ENCODE measurements around the gene TNNT1. TPM values are rescaled to one million over a fixed set of nuclear protein-coding genes. Genes with fewer than 3 reads are reported as not detected.

Gene TNNT1
- total RNA-seq, 4 donors from 2014 or later: 2.5 to 9.3 TPM; not detected in 2

DNA sequence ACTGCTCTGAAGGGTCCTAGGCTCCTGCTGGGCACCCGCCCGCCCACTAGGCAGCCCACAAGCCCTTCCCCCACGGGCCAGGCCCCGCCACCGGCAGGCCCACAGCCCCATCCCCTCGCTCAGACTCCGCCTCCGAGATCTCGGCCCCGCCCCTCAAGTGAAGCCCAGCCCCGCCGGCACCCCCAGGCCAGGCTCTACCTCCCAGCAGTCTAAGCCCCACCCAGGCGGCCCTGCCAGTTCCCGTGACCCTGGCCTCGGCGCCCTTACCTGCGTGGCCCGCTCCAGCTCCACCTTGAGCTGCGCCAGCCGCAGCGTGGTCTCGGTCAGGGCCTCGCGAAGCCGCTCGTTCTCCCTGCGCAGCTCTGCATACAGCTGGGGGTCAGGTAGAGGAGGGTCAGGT is 57.1 kb downstream of the TNNT1 start:
- Histone ChIP-seq H3K27ac (no peak overlapping the region), H3K9me3 (no peaks in the 10 kb centered on the region), H3K36me3 (no peaks in the 10 kb centered on the region), H3K4me1 (peaks cover 0 to 9% of the 10 kb centered on the region in 2 donors), H3K27me3 (no peaks in the 10 kb centered on the region), H3K4me3 (no peak overlapping the region)
- TF ChIP-seq, protein P1, sequence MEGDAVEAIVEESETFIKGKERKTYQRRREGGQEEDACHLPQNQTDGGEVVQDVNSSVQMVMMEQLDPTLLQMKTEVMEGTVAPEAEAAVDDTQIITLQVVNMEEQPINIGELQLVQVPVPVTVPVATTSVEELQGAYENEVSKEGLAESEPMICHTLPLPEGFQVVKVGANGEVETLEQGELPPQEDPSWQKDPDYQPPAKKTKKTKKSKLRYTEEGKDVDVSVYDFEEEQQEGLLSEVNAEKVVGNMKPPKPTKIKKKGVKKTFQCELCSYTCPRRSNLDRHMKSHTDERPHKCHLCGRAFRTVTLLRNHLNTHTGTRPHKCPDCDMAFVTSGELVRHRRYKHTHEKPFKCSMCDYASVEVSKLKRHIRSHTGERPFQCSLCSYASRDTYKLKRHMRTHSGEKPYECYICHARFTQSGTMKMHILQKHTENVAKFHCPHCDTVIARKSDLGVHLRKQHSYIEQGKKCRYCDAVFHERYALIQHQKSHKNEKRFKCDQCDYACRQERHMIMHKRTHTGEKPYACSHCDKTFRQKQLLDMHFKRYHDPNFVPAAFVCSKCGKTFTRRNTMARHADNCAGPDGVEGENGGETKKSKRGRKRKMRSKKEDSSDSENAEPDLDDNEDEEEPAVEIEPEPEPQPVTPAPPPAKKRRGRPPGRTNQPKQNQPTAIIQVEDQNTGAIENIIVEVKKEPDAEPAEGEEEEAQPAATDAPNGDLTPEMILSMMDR (IDR thresholded peaks at IDR 0.05): no peak
- no peak for TF ChIP-seq POLR2A (IDR thresholded peaks at IDR 0.05)
- intact Hi-C loops (cut with DNase I; ENCODE audit: low total_unique reads): no loop called here
- DNase-seq: no peak

DNA sequence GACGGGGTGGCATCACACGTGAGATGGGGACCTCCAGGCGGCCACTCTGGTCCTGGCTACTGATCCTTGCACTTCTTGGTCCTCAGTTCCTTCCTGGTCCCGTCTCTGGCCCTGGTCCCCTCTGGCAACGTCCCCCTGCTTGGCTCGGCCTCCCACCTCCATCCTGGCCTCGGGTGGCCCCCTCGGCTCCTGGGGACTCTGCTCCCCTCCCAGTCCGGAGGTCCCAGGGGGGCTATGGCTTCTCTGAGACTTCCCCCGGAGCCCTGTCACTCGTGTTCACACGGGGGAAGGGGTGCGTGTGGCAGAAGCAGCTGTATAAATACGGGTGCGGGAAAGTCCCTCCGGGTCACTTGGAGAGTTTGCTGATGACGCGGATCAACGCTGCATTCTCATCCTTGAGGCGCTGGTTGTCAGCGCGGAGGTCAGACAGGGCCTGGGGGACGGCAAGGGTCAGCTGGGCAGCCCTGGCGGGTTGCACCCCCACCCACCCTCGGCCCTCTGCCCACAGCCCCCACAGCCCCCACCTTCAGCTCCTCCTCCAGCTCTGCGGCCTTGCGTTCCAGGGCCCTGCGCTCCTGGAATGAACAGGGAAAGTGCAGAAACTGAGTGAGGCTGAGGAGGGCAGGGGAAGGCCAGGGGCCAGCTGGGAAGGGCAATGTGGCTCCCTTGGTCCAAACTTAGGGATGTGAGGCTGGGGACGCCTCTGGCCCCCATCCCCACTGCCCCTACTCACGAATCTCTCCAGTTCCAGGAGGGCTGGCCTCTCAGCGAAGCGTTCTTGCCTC is 57.7 kb downstream of the TNNT1 start:
- Histone ChIP-seq H3K27ac (no peak overlapping the region), H3K9me3 (no peaks in the 10 kb centered on the region), H3K27me3 (no peaks in the 10 kb centered on the region), H3K4me1 (peaks cover 0 to 9% of the 10 kb centered on the region in 2 donors), H3K36me3 (no peaks in the 10 kb centered on the region), H3K4me3 (no peak overlapping the region)
- TF ChIP-seq, protein P1 (IDR thresholded peaks at IDR 0.05): no peak
- TF ChIP-seq POLR2A (IDR thresholded peaks at IDR 0.05): no peak
- no peak for DNase-seq
- intact Hi-C loops (cut with DNase I; ENCODE audit: low total_unique reads): no loop called here

DNA sequence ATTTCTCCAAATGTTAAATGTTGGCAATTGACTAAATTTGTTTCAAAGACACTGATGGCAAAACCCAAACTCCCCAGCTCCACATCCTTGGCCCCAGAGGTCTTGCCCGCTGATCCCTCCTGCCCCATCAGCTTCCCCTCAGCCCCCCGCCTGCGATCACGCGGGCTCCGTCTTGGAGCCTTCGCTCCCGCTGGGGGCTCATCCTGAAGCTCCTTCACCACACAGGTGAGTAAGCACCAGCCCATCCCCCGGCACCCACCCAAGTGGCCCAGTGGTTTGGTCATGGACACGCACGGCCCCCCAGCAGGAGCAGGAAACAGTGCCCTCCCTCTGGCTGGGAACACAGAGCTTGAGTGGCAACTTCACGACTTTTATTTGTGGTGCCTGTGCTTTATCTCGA is 58.4 kb downstream of the TNNT1 start:
- no peak for TF ChIP-seq POLR2A (IDR thresholded peaks at IDR 0.05)
- TF ChIP-seq, protein P1 (IDR thresholded peaks at IDR 0.05): no peak
- H3K4me1 ChIP-seq: peaks cover 0 to 9% of the 10 kb centered on the region in 2 donors
- H3K9me3 ChIP-seq: no peaks in the 10 kb centered on the region
- H3K4me3 ChIP-seq: no peak overlapping the region
- no peak for DNase-seq
- H3K27me3 ChIP-seq: no peaks in the 10 kb centered on the region
- no peak overlapping the region for H3K27ac ChIP-seq
- H3K36me3 ChIP-seq: no peaks in the 10 kb centered on the region
- intact Hi-C loops (cut with DNase I; ENCODE audit: low total_unique reads): no loop called here

DNA sequence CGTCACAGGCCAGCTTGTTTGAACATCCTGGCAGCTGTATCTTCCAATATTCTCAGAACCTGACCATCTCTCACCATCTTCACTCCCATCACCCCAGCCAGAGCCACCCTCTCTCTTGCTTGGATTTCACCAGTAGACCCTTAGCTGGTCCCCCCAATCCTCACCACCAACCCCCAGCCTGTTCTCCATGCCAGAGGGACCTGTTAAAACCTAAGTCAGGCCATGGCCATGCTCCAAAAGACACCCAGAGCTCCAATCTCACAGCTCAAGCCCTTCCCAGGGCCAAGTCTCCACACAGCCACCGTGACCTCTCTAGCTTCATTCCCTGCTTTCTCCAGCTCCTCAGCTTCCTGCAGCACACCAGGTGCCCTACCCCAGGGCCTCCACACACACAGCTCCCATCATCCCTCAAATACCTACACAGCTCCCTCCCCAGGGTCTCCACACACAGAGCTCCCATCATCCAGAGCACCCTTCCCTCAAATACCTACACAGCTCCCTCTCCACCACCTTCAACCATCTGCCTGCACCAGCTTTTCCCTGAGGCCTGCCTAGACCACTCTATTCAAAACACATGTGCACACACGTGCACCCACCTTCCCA is 59.6 kb downstream of the TNNT1 start:
- peaks cover 0 to 9% of the 10 kb centered on the region in 2 donors for H3K4me1 ChIP-seq
- no peak for DNase-seq
- H3K27ac ChIP-seq: no peak overlapping the region
- no peaks in the 10 kb centered on the region for H3K9me3 ChIP-seq
- peaks cover 0 to under 1% of the 10 kb centered on the region in 2 donors for H3K27me3 ChIP-seq
- intact Hi-C loops (cut with DNase I; ENCODE audit: low total_unique reads): loop anchor here (10.0 kb wide), 1 partner anchor 1755 kb away; the partner anchor contains the start of genes PEG3 and ZIM2
- no peak overlapping the region for H3K4me3 ChIP-seq
- TF ChIP-seq, protein P1 (IDR thresholded peaks at IDR 0.05): no peak
- TF ChIP-seq POLR2A (IDR thresholded peaks at IDR 0.05): no peak
- H3K36me3 ChIP-seq: no peaks in the 10 kb centered on the region
